ENCODE measurements around the gene ZNF491. TPM values are rescaled to one million over a fixed set of nuclear protein-coding genes. Genes with fewer than 3 reads are reported as not detected.

Gene ZNF491
- total RNA-seq, 4 donors from 2014 or later, result 0.75 to 3.1 (median 2.4) TPM; not detected in 1

GRCh38 chr19:11807099-11807380, 8.7 kb downstream of the ZNF491 start:
- Histone ChIP-seq H3K4me1 (no peaks in the 10 kb centered on the region), H3K27me3 (no peaks in the 10 kb centered on the region), H3K4me3 (no peak overlapping the region), H3K9me3 (peaks cover 21 to 29% of the 10 kb centered on the region in 2 donors), H3K36me3 (peaks cover 0 to 17% (median 7%) of the 10 kb centered on the region in 4 donors), H3K27ac (no peak overlapping the region)
- TF ChIP-seq, protein P1, sequence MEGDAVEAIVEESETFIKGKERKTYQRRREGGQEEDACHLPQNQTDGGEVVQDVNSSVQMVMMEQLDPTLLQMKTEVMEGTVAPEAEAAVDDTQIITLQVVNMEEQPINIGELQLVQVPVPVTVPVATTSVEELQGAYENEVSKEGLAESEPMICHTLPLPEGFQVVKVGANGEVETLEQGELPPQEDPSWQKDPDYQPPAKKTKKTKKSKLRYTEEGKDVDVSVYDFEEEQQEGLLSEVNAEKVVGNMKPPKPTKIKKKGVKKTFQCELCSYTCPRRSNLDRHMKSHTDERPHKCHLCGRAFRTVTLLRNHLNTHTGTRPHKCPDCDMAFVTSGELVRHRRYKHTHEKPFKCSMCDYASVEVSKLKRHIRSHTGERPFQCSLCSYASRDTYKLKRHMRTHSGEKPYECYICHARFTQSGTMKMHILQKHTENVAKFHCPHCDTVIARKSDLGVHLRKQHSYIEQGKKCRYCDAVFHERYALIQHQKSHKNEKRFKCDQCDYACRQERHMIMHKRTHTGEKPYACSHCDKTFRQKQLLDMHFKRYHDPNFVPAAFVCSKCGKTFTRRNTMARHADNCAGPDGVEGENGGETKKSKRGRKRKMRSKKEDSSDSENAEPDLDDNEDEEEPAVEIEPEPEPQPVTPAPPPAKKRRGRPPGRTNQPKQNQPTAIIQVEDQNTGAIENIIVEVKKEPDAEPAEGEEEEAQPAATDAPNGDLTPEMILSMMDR (IDR thresholded peaks at IDR 0.05), result no peak
- no peak for TF ChIP-seq POLR2A (IDR thresholded peaks at IDR 0.05)
- in situ Hi-C loops (cut with MboI; ENCODE audit: low pct_ligation_motif_present in 1 of 4, low pct_unique_long_range_greater_than_20kb in 1 of 4, low sequenced_read_pairs in 3 of 4), result no loop called here
- no peak for DNase-seq
- WGBS, 2 donors (ENCODE audit: low coverage in 1 of 2), result 92% methylated on average over 2 of the region's 2 CpGs
- intact Hi-C loops (cut with DNase I; ENCODE audit: low total_unique reads), result no loop called here

- H3K4me3 ChIP-seq, result peak overlapping the region; percentile 83 to 97 (median 84)
- no peak for TF ChIP-seq POLR2AphosphoS5 (IDR thresholded peaks at IDR 0.05)
- TF ChIP-seq POLR2A (IDR thresholded peaks at IDR 0.05), result no peak
- TF ChIP-seq EP300 (IDR thresholded peaks at IDR 0.05; ENCODE audit: low read depth), result no peak
- TF ChIP-seq, protein P1 (IDR thresholded peaks at IDR 0.05), result no peak
- WGBS, 2 donors (ENCODE audit: low coverage in 1 of 2), result 0% methylated on average over 6 of the region's 6 CpGs; no CpG with 5 or more reads in 1 of the 2 donors
- in situ Hi-C loops (cut with MboI; ENCODE audit: low pct_ligation_motif_present in 1 of 4, low pct_unique_long_range_greater_than_20kb in 1 of 4, low sequenced_read_pairs in 3 of 4), result no loop called here
- intact Hi-C loops (cut with DNase I; ENCODE audit: low total_unique reads), result no loop called here
- H3K4me1 ChIP-seq, result peaks cover 0 to 18% (median 17%) of the 10 kb centered on the region in 4 donors
- no peaks in the 10 kb centered on the region for H3K27me3 ChIP-seq
- H3K36me3 ChIP-seq, result peaks cover 0 to 11% (median 1%) of the 10 kb centered on the region in 4 donors
- H3K9me3 ChIP-seq, result no peaks in the 10 kb centered on the region
- no peak for DNase-seq
- peak overlapping the region; percentile 94 to 98 (median 96) for H3K27ac ChIP-seq
These were observed 15.3 kb downstream of the ZNF491 start for GRCh38 chr19:11813703-11814028.

DNA sequence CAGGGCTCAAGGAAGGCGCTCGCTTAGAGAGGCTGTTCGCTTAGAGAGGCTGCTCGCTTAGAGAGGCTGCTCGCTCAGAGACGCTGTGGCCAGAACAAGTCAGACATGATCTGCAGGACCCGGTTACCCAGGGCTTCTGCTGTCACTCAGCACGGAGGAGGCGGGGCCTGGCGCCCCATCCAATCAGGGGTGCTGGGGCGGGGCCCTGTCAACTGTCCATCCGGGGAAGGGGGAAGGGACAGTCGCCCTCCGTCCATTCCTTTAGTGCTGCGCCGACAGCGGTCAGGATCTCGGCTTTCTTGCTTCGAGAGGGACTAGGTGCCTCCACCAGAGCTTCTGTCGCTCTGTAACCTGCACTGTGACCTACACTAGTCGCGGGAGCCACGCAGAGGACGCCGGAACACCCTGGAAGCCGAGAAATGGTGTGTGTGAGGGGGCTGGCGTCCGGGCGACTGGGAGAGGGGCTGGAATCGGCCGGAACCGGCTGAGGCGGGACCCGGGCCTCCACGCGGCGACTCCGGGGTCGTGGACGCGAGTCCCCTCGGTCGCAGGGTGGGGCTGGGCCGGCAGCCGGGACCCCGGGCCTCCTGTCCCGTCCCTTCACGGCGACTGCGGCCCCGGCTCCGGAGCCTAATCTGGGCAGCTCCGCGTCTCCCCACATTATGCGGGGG, 15.8 kb downstream of the ZNF491 start, which contains the start of gene ZNF440:
Gene ZNF440, plus strand, starts transcription at position 245 of the 671 bp plus-strand sequence. Its CDS starts 175 bp downstream, at position 420.
- DNase-seq, result peak; percentile 98
- H3K27me3 ChIP-seq, result no peaks in the 10 kb centered on the region
- WGBS, 2 donors (ENCODE audit: low coverage in 1 of 2), result 0% methylated on average over 40 of the region's 55 CpGs; no CpG with 5 or more reads in 1 of the 2 donors
- peak within 1 kb of the TSS; percentile 94 to 98 (median 96) for H3K27ac ChIP-seq
- intact Hi-C loops (cut with DNase I; ENCODE audit: low total_unique reads) (no loop called here), in situ Hi-C loops (cut with MboI; ENCODE audit: low pct_ligation_motif_present in 1 of 4, low pct_unique_long_range_greater_than_20kb in 1 of 4, low sequenced_read_pairs in 3 of 4) (no loop called here)
- H3K4me3 ChIP-seq, result peak within 1 kb of the TSS; percentile 83 to 97 (median 84)
- peaks cover 0 to 18% (median 17%) of the 10 kb centered on the region in 4 donors for H3K4me1 ChIP-seq
- peaks cover 0 to 3% of the 10 kb centered on the region in 2 donors for H3K9me3 ChIP-seq
- peaks cover 0 to 16% (median 2%) of the 10 kb centered on the region in 4 donors for H3K36me3 ChIP-seq
- TF ChIP-seq, protein P1 (IDR thresholded peaks at IDR 0.05), result no peak
- TF ChIP-seq EP300 (IDR thresholded peaks at IDR 0.05; ENCODE audit: low read depth) (no peak), POLR2AphosphoS5 (IDR thresholded peaks at IDR 0.05) (peak; percentile 97 to 98 (median 98)), POLR2A (IDR thresholded peaks at IDR 0.05) (peak; percentile 97)

- peaks cover 0 to 21% (median 4%) of the 10 kb centered on the region in 4 donors for H3K36me3 ChIP-seq
- H3K4me3 ChIP-seq, result peak overlapping the region; percentile 83 to 97 (median 84)
- DNase-seq, result peak; percentile 24
- in situ Hi-C loops (cut with MboI; ENCODE audit: low pct_ligation_motif_present in 1 of 4, low pct_unique_long_range_greater_than_20kb in 1 of 4, low sequenced_read_pairs in 3 of 4), result no loop called here
- intact Hi-C loops (cut with DNase I; ENCODE audit: low total_unique reads), result no loop called here
- H3K27ac ChIP-seq, result peak overlapping the region; percentile 94 to 98 (median 96)
- 0 to 9% methylated on average over 2 to 13 of the region's 13 CpGs for WGBS, 2 donors (ENCODE audit: low coverage in 1 of 2)
- TF ChIP-seq, protein P1 (IDR thresholded peaks at IDR 0.05), result no peak
- TF ChIP-seq POLR2A (IDR thresholded peaks at IDR 0.05), result no peak
- no peak for TF ChIP-seq POLR2AphosphoS5 (IDR thresholded peaks at IDR 0.05)
- no peak for TF ChIP-seq EP300 (IDR thresholded peaks at IDR 0.05; ENCODE audit: low read depth)
- H3K9me3 ChIP-seq, result peaks cover 0 to 3% of the 10 kb centered on the region in 2 donors
- peaks cover 0 to 18% (median 17%) of the 10 kb centered on the region in 4 donors for H3K4me1 ChIP-seq
- H3K27me3 ChIP-seq, result no peaks in the 10 kb centered on the region
These were observed 16.3 kb downstream of the ZNF491 start for GRCh38 chr19:11814700-11815035.

Measured in transverse colon (tissue), 4 donors.